Ishikawa (cell line): ENCODE measurements around the gene NEDD4L.

Source experiments
- CEBPB ChIP-seq: IDR thresholded peaks from 2 replicates; pipeline ENCODE4 v1.6.1; 2012
- CREB1 ChIP-seq: IDR thresholded peaks from 2 replicates; pipeline ENCODE4 v1.6.1; 2012; ENCODE audit warnings: low read depth
- EGR1 ChIP-seq: IDR thresholded peaks from 2 replicates; pipeline ENCODE4 v1.6.1; 2012
- EP300 ChIP-seq: IDR thresholded peaks from 2 replicates; pipeline ENCODE4 v1.6.1; 2012; ENCODE audit warnings: borderline replicate concordance
- FOXM1 ChIP-seq: IDR thresholded peaks from 2 replicates; pipeline ENCODE4 v1.6.1; 2012; ENCODE audit warnings: low read depth, borderline replicate concordance
- NFIC ChIP-seq: IDR thresholded peaks from 2 replicates; pipeline ENCODE4 v1.6.1; 2012
- RAD21 ChIP-seq: IDR thresholded peaks from 2 replicates; pipeline ENCODE4 v1.6.1; 2012; ENCODE audit warnings: low read depth
- TAF1 ChIP-seq: IDR thresholded peaks from 2 replicates; pipeline ENCODE4 v1.6.1; 2012; ENCODE audit warnings: low read depth, mild to moderate bottlenecking
- TCF12 ChIP-seq: IDR thresholded peaks from 2 replicates; pipeline ENCODE4 v1.6.1; 2012; ENCODE audit warnings: low read depth
- TEAD4 ChIP-seq: IDR thresholded peaks from 2 replicates; pipeline ENCODE4 v1.6.1; 2012
- YY1 ChIP-seq: IDR thresholded peaks from 2 replicates; pipeline ENCODE4 v1.6.1; 2012; ENCODE audit warnings: low read depth
- ZBTB7A ChIP-seq: IDR thresholded peaks from 2 replicates; pipeline ENCODE4 v1.6.1; 2012; ENCODE audit warnings: low read depth
- TF ChIP-seq, protein P1 (sequence below): IDR thresholded peaks from 2 replicates; pipeline ENCODE4 v1.6.1; 2012; ENCODE audit warnings: low read depth, mild to moderate bottlenecking
- TF ChIP-seq, protein P2 (sequence below): IDR thresholded peaks from 2 replicates; pipeline ENCODE4 v1.6.1; 2012
- TF ChIP-seq, protein P3 (sequence below): IDR thresholded peaks from 2 replicates; pipeline ENCODE4 v1.6.1; 2012

NEDD4L gene

DNA sequence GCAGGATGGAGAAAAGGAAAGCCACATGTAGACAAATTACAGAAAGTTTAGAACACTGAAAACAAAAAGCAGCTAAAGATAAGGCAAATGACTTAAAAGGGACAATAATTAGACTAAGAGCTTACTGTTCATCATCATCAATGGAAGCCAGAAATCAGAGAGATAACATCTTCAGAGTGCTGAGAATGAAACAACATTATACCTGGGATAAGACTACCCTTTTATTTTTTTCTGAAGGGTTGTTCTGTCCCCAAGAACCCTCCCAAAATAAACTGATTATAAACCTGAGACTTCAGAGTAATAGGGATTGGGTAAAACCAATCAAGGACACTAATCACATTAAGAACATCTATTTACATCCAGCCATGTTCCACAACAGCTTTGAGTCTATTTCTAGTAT, 6.9 kb upstream of the NEDD4L start:
- TF ChIP-seq CEBPB, result no peak
- TF ChIP-seq RAD21, result no peak
- no peak for TF ChIP-seq FOXM1
- TF ChIP-seq, protein P1, sequence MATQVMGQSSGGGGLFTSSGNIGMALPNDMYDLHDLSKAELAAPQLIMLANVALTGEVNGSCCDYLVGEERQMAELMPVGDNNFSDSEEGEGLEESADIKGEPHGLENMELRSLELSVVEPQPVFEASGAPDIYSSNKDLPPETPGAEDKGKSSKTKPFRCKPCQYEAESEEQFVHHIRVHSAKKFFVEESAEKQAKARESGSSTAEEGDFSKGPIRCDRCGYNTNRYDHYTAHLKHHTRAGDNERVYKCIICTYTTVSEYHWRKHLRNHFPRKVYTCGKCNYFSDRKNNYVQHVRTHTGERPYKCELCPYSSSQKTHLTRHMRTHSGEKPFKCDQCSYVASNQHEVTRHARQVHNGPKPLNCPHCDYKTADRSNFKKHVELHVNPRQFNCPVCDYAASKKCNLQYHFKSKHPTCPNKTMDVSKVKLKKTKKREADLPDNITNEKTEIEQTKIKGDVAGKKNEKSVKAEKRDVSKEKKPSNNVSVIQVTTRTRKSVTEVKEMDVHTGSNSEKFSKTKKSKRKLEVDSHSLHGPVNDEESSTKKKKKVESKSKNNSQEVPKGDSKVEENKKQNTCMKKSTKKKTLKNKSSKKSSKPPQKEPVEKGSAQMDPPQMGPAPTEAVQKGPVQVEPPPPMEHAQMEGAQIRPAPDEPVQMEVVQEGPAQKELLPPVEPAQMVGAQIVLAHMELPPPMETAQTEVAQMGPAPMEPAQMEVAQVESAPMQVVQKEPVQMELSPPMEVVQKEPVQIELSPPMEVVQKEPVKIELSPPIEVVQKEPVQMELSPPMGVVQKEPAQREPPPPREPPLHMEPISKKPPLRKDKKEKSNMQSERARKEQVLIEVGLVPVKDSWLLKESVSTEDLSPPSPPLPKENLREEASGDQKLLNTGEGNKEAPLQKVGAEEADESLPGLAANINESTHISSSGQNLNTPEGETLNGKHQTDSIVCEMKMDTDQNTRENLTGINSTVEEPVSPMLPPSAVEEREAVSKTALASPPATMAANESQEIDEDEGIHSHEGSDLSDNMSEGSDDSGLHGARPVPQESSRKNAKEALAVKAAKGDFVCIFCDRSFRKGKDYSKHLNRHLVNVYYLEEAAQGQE, result no peak
- no peak for TF ChIP-seq ZBTB7A
- no peak for TF ChIP-seq CREB1
- TF ChIP-seq, protein P2, sequence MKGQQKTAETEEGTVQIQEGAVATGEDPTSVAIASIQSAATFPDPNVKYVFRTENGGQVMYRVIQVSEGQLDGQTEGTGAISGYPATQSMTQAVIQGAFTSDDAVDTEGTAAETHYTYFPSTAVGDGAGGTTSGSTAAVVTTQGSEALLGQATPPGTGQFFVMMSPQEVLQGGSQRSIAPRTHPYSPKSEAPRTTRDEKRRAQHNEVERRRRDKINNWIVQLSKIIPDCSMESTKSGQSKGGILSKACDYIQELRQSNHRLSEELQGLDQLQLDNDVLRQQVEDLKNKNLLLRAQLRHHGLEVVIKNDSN, result no peak
- TF ChIP-seq YY1, result no peak
- no peak for TF ChIP-seq EGR1
- TF ChIP-seq, protein P3, sequence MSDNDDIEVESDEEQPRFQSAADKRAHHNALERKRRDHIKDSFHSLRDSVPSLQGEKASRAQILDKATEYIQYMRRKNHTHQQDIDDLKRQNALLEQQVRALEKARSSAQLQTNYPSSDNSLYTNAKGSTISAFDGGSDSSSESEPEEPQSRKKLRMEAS, result no peak
- TF ChIP-seq TAF1, result no peak

DNA sequence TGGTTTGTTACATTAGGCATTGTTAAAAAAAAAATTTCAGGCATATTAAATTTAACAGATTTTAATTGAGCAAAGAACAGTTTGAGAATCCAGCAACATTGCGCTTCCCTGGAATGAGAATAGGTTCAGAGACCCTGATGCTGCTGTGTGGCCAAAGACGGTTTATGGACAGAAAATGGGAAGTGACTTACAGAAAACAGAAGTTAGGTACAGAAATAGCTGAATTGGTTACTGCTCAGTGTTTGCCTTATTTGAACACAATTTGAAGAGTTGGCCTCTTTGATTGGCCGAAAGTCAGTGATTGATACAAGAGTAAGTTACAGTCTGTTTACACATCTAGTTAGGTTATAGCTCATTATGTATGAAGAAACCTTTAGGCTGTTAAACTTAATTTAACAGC, 6.0 kb upstream of the NEDD4L start:
- TF ChIP-seq TCF12 (no peak), TAF1 (no peak), CREB1 (no peak), EGR1 (no peak), EP300 (no peak), CEBPB (no peak), ZBTB7A (no peak), YY1 (no peak), FOXM1 (no peak), TEAD4 (no peak), RAD21 (no peak), NFIC (no peak)
- TF ChIP-seq, protein P2, result no peak
- TF ChIP-seq, protein P1, result no peak
- TF ChIP-seq, protein P3, result no peak

DNA sequence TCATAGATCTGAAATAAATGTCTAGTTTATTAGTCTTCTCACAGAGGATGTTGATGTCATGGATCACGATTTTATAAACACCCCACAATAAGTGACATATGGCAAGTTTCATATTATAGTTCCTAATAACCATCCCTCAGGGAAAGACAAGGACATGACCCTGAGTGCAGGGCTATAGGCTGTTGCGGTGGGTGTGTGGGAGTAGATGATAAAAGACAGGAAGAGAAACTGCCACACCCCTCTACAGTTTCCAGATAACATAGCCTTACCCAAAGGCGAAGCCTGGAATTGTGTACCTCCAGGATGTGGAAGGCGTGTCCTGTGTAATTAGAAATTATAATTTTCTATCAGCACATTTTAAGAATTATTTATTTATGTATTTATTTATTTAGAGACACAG, 2.4 kb upstream of the NEDD4L start:
- TF ChIP-seq CEBPB (no peak), NFIC (no peak), FOXM1 (no peak), TAF1 (no peak), TCF12 (no peak), YY1 (no peak), EGR1 (no peak), RAD21 (no peak), ZBTB7A (no peak), TEAD4 (no peak), EP300 (no peak), CREB1 (no peak)
- TF ChIP-seq, protein P1, result no peak
- TF ChIP-seq, protein P3, result no peak
- TF ChIP-seq, protein P2, result no peak
